HUES6 (cell line): ENCODE results near the gene ADA.

ENCODE experiments used
- H3K27ac ChIP-seq: 2 replicates; pipeline ENCODE4 v1.7.0; 2013; ENCODE audit warnings: low read depth, mild to moderate bottlenecking, low read length, inconsistent platforms
- H3K27me3 ChIP-seq: 2 replicates; pipeline ENCODE4 v1.6.1; 2013; ENCODE audit warnings: low read length; ENCODE audit not compliant: control insufficient read depth, insufficient read depth
- H3K36me3 ChIP-seq: 2 replicates; pipeline ENCODE4 v1.6.1; 2013; ENCODE audit warnings: low read length; ENCODE audit not compliant: control insufficient read depth, insufficient read depth
- H3K4me1 ChIP-seq: 2 replicates; pipeline ENCODE4 v1.6.1; 2013; ENCODE audit warnings: low read length; ENCODE audit not compliant: control insufficient read depth, insufficient read depth
- H3K4me3 ChIP-seq: 2 replicates; pipeline ENCODE4 v1.5.1; 2013; ENCODE audit warnings: low read depth, low read length
- H3K9ac ChIP-seq: one replicate; pipeline ENCODE4 v1.6.1; 2013; ENCODE audit warnings: mild to moderate bottlenecking, low read length
- H3K9me3 ChIP-seq: 2 replicates; pipeline ENCODE4 v1.6.1; 2013; ENCODE audit warnings: low read depth, low read length; ENCODE audit not compliant: control insufficient read depth, insufficient read depth

ADA gene

GRCh38 chr20:44633872-44634600, 17.5 kb downstream of the ADA start:
- 0 out of 2 replicates have a peak, but pooled peaks cover 2% of the 10 kb centered on the region for H3K36me3 ChIP-seq
- H3K9me3 ChIP-seq: no peaks in the 10 kb centered on the region; the same call in 1 of the 2 replicates
- H3K4me1 ChIP-seq: 0 out of 2 replicates have a peak, but pooled peaks cover 9% of the 10 kb centered on the region
- H3K27ac ChIP-seq: no peak overlapping the region
- H3K9ac ChIP-seq: no peak overlapping the region
- H3K4me3 ChIP-seq: no peak overlapping the region
- no peaks in the 10 kb centered on the region for H3K27me3 ChIP-seq

GRCh38 chr20:44633187-44633810, 18.2 kb downstream of the ADA start:
- H3K36me3 ChIP-seq: 0 out of 2 replicates have a peak, but pooled peaks cover 2% of the 10 kb centered on the region
- no peaks in the 10 kb centered on the region; the same call in 1 of the 2 replicates for H3K9me3 ChIP-seq
- 0 out of 2 replicates have a peak, but pooled peaks cover 9% of the 10 kb centered on the region for H3K4me1 ChIP-seq
- no peaks in the 10 kb centered on the region for H3K27me3 ChIP-seq
- no peak overlapping the region for H3K27ac ChIP-seq
- H3K9ac ChIP-seq: no peak overlapping the region
- no peak overlapping the region for H3K4me3 ChIP-seq

GRCh38 chr20:44632103-44632752, 19.3 kb downstream of the ADA start:
- Histone ChIP-seq H3K9me3 (no peaks in the 10 kb centered on the region), H3K27me3 (no peaks in the 10 kb centered on the region), H3K4me3 (no peak overlapping the region), H3K9ac (no peak overlapping the region), H3K36me3 (0 out of 2 replicates have a peak, but pooled peaks cover 2% of the 10 kb centered on the region), H3K4me1 (0 out of 2 replicates have a peak, but pooled peaks cover 9% of the 10 kb centered on the region), H3K27ac (no peak overlapping the region)

GRCh38 chr20:44630297-44630696, 21.2 kb downstream of the ADA start:
- Histone ChIP-seq H3K27me3 (no peaks in the 10 kb centered on the region), H3K27ac (no peak overlapping the region), H3K9ac (no peak overlapping the region), H3K9me3 (no peaks in the 10 kb centered on the region), H3K36me3 (0 out of 2 replicates have a peak, but pooled peaks cover 2% of the 10 kb centered on the region), H3K4me1 (0 out of 2 replicates have a peak, but pooled peaks cover 9% of the 10 kb centered on the region), H3K4me3 (no peak overlapping the region)

GRCh38 chr20:44629542-44629941, 22.0 kb downstream of the ADA start:
- no peak overlapping the region for H3K27ac ChIP-seq
- H3K9me3 ChIP-seq: no peaks in the 10 kb centered on the region
- no peaks in the 10 kb centered on the region for H3K36me3 ChIP-seq
- no peak overlapping the region for H3K9ac ChIP-seq
- H3K4me1 ChIP-seq: 0 out of 2 replicates have a peak, but pooled peaks cover 9% of the 10 kb centered on the region
- no peak overlapping the region for H3K4me3 ChIP-seq
- no peaks in the 10 kb centered on the region for H3K27me3 ChIP-seq

GRCh38 chr20:44629017-44629385, 22.5 kb downstream of the ADA start:
- Histone ChIP-seq H3K27ac (no peak overlapping the region), H3K4me1 (0 out of 2 replicates have a peak, but pooled peaks cover 9% of the 10 kb centered on the region), H3K4me3 (no peak overlapping the region), H3K36me3 (peaks cover 2% of the 10 kb centered on the region; the same call in 1 of the 2 replicates), H3K27me3 (no peaks in the 10 kb centered on the region), H3K9ac (no peak overlapping the region), H3K9me3 (no peaks in the 10 kb centered on the region)

GRCh38 chr20:44627364-44628010, 24.0 kb downstream of the ADA start:
- H3K4me3 ChIP-seq: no peak overlapping the region
- H3K36me3 ChIP-seq: peaks cover 11% of the 10 kb centered on the region; the same call in 1 of the 2 replicates
- peaks cover 4% of the 10 kb centered on the region; the same call in 1 of the 2 replicates for H3K27me3 ChIP-seq
- H3K9me3 ChIP-seq: peaks cover 7% of the 10 kb centered on the region; the same call in 1 of the 2 replicates
- no peak overlapping the region for H3K27ac ChIP-seq
- no peak overlapping the region for H3K9ac ChIP-seq
- 0 out of 2 replicates have a peak, but pooled peaks cover 9% of the 10 kb centered on the region for H3K4me1 ChIP-seq

GRCh38 chr20:44626278-44626677, 25.2 kb downstream of the ADA start:
- Histone ChIP-seq H3K9ac (no peak overlapping the region), H3K4me3 (no peak overlapping the region)

GRCh38 chr20:44625361-44625760, 26.1 kb downstream of the ADA start:
- Histone ChIP-seq H3K27ac (no peak overlapping the region), H3K4me3 (no peak overlapping the region), H3K4me1 (0 out of 2 replicates have a peak, but pooled peaks cover 8% of the 10 kb centered on the region), H3K27me3 (peaks cover 23% of the 10 kb centered on the region), H3K36me3 (peaks cover 19% of the 10 kb centered on the region), H3K9ac (no peak overlapping the region), H3K9me3 (peaks cover 7% of the 10 kb centered on the region; the same call in 1 of the 2 replicates)

More at GRCh38 chr20:44626278-44626677, 25.2 kb downstream of the ADA start:
- no peak overlapping the region for H3K27ac ChIP-seq
- H3K36me3 ChIP-seq: peaks cover 11% of the 10 kb centered on the region; the same call in 1 of the 2 replicates
- peaks cover 7% of the 10 kb centered on the region; the same call in 1 of the 2 replicates for H3K9me3 ChIP-seq
- 0 out of 2 replicates have a peak, but pooled peaks cover 9% of the 10 kb centered on the region for H3K4me1 ChIP-seq
- peaks cover 14% of the 10 kb centered on the region for H3K27me3 ChIP-seq

- Histone ChIP-seq H3K9ac (no peak overlapping the region), H3K4me3 (no peak overlapping the region), H3K4me1 (0 out of 2 replicates have a peak, but pooled peaks cover 2% of the 10 kb centered on the region), H3K27ac (no peak overlapping the region), H3K36me3 (peaks cover 25% of the 10 kb centered on the region), H3K27me3 (peaks cover 29% of the 10 kb centered on the region), H3K9me3 (peaks cover 7% of the 10 kb centered on the region; the same call in 1 of the 2 replicates)
Observed at GRCh38 chr20:44624743-44625271, 26.7 kb downstream of the ADA start.
